Gastroesophageal sphincter (tissue), 3 donors: ENCODE measurements around the gene SLC17A9.

Experiments used
- EP300 ChIP-seq: sonication (generic); formaldehyde crosslinking; IDR thresholded peaks from one replicate; pipeline ENCODE4 v1.6.1; 2017; ENCODE audit warnings: antibody characterized with exemption, mild to moderate bottlenecking
- POLR2A ChIP-seq, 2 donors: fragments of 450-650 bp; IDR thresholded peaks; one replicate each; pipeline ENCODE4 v1.6.1; 2017; ENCODE audit warnings: antibody characterized with exemption in 2 of 2, mild to moderate bottlenecking in 2 of 2, moderate library complexity in 1 of 2
- TF ChIP-seq, protein P1 (sequence below), 4 experiments: fragments of 200-600 bp in 2 of 4; fragments of 450-650 bp in 2 of 4; sonication (generic) in 1 of 4; IDR thresholded peaks; one replicate each; pipeline ENCODE4 v1.5.1; 2017 to 2019; ENCODE audit warnings: antibody characterized with exemption in 4 of 4, mild to moderate bottlenecking in 2 of 4, moderate library complexity in 2 of 4

DNA sequence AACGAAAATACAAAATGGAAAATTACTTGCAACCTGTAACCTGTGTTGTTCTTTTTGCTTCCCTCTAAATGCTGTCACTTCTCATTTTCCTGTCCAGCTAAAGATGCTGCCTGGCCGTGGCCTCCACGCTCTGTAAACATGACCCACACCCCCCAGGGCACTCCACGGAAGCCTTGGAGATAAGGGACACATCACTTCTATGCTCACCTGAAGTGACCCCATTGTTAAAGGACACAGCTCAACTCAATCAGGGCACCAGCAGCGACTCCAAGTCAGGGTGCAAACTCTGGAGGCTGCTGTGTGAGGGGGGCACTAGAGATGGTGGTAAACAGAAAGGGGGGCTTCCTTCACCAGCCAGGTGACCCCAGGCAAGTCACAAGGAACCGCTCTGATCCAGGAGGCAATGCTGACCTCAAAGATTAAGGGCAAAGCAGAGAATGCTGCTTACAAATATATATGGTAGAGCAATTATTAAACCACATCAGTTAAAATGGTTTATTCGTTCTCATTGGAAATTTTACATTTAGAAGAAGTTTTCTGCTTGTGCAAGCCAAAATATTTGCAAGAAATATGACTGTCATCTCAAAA, 39.4 kb upstream of the SLC17A9 start:
- TF ChIP-seq, protein P1, sequence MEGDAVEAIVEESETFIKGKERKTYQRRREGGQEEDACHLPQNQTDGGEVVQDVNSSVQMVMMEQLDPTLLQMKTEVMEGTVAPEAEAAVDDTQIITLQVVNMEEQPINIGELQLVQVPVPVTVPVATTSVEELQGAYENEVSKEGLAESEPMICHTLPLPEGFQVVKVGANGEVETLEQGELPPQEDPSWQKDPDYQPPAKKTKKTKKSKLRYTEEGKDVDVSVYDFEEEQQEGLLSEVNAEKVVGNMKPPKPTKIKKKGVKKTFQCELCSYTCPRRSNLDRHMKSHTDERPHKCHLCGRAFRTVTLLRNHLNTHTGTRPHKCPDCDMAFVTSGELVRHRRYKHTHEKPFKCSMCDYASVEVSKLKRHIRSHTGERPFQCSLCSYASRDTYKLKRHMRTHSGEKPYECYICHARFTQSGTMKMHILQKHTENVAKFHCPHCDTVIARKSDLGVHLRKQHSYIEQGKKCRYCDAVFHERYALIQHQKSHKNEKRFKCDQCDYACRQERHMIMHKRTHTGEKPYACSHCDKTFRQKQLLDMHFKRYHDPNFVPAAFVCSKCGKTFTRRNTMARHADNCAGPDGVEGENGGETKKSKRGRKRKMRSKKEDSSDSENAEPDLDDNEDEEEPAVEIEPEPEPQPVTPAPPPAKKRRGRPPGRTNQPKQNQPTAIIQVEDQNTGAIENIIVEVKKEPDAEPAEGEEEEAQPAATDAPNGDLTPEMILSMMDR (IDR thresholded peaks at IDR 0.05), result no peak
- no peak for TF ChIP-seq POLR2A (IDR thresholded peaks at IDR 0.05)
- no peak for TF ChIP-seq EP300
